Ectodermal cell (in vitro differentiated cells): ENCODE results near the gene C2CD4C.
"Not testable (repeated sequence)": the region's sequence is repeated elsewhere in the genome, so short reads cannot be mapped to it uniquely, and the experiment has no call there.

ENCODE experiments used
- H3K27ac ChIP-seq: 2 replicates; pipeline ENCODE4 v1.7.0; 2013; ENCODE audit warnings: mild to moderate bottlenecking, low read depth, low read length; ENCODE audit not compliant: insufficient read depth, poor library complexity, severe bottlenecking
- H3K27me3 ChIP-seq: 2 replicates; pipeline ENCODE4 v1.7.0; 2013; ENCODE audit warnings: mild to moderate bottlenecking, low read length; ENCODE audit not compliant: insufficient read depth, control insufficient read depth, poor library complexity, severe bottlenecking
- H3K36me3 ChIP-seq: one replicate; pipeline ENCODE4 v1.7.0; 2013; ENCODE audit warnings: low read length; ENCODE audit not compliant: control insufficient read depth, insufficient read depth
- H3K4me1 ChIP-seq: one replicate; pipeline ENCODE4 v1.7.0; 2013; ENCODE audit warnings: low read length; ENCODE audit not compliant: control insufficient read depth, insufficient read depth
- H3K4me3 ChIP-seq: 2 replicates; pipeline ENCODE4 v1.7.0; 2013; ENCODE audit warnings: low read depth, low read length, control low read depth; ENCODE audit not compliant: insufficient read depth
- H3K9me3 ChIP-seq: 2 replicates; pipeline ENCODE4 v1.7.0; 2013; ENCODE audit warnings: mild to moderate bottlenecking, low read length, moderate library complexity; ENCODE audit not compliant: control insufficient read depth
- WGBS, 2 experiments: methylation state at CpG; one replicate each; pipeline ENCODE4 v1.1.7; 2013; ENCODE audit warnings: missing lambda C conversion rate in 2 of 2; 5-methylcytosine and 5-hydroxymethylcytosine counted together

The C2CD4C gene

DNA sequence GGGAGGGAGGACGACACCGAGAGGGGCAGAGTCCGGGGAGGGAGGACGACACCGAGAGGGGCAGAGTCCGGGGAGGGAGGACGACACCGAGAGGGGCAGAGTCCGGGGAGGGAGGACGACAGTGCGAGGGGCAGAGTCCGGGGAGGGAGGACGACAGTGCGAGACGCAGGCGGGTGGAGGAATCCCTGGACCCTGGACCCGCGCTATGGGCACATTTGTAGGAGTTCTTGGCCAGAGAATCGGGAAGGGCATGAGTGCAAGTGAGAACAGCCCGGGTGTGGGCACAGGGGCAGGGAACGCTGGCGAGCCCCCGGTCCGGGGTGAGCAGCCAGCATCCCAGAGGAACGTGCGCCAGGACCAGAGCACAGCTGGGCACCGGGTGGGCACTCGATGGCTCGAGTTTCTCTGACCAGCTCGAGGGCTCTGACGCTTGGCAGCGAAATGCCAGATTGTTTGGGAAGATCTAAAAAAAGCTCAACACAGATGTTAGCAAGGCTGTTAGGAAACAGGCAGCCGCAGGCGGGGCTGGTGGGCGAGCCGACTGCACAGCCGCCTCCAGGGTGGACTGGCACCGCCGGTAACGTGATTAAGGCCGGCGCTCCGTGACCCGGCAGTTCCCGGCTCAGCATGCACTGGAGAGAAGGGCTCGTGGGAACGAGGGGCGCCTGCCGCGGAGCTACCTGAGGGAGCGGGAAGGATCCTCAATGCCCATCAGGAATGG lies 17.9 kb upstream of the C2CD4C start:
- Histone ChIP-seq H3K27me3 (no peaks in the 10 kb centered on the region), H3K9me3 (no peaks in the 10 kb centered on the region), H3K36me3 (no peaks in the 10 kb centered on the region), H3K4me1 (peaks cover 5% of the 10 kb centered on the region), H3K27ac (no peak overlapping the region), H3K4me3 (no peak overlapping the region)
- 89 to 90% methylated on average over 47 to 48 of the region's 51 CpGs for WGBS, 2 experiments

DNA sequence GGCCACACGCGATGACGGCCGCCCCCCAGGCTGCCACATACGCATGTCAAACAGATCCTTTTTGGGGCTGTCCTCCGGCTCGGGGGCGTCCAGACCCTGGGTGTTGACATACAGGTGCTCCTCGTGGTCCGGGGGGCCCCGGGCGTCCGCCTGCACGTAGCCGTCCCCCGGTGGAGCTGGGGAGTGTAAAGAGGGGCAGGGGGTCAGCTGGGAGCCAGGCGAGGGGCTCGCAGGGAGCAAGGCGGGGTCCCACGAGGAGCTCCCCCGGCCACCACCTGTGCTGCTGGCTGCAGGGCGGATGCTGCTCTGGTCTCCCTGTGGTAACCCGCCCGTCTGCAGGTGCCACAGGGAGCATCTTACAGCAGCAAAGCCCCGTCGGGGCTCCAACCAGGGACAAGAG lies 16.1 kb upstream of the C2CD4C start:
- no peaks in the 10 kb centered on the region for H3K9me3 ChIP-seq
- H3K27me3 ChIP-seq, result no peaks in the 10 kb centered on the region
- no peaks in the 10 kb centered on the region for H3K36me3 ChIP-seq
- 94% methylated on average over 26 of the region's 26 CpGs for WGBS, 2 experiments
- H3K4me3 ChIP-seq, result no peak overlapping the region
- H3K27ac ChIP-seq, result no peak overlapping the region
- H3K4me1 ChIP-seq, result peaks cover 5% of the 10 kb centered on the region

DNA sequence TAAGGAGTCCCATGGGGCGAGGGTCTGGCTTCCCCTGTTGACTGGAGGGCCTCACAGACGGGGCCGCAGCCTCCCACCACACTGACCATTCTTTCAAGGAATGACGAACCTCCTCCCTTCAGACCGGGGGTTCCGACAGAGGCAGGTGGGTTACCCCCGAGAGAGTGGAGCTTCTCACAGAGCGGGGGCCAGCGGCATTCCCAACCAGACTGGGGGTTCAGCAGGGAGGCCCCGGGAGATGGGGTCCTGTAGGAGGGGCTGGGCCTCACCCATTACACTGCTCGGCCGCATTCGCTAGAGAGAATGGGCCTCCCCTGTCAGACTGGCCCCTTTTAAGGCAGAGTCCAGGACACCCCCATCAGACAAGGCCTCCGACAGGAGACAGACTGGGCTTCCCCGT lies 15.6 kb upstream of the C2CD4C start:
- 92 to 96% methylated on average over 15 of the region's 15 CpGs for WGBS, 2 experiments
- Histone ChIP-seq H3K27me3 (no peaks in the 10 kb centered on the region), H3K27ac (no peak overlapping the region), H3K4me3 (no peak overlapping the region), H3K9me3 (no peaks in the 10 kb centered on the region), H3K4me1 (peaks cover 5% of the 10 kb centered on the region), H3K36me3 (no peaks in the 10 kb centered on the region)

DNA sequence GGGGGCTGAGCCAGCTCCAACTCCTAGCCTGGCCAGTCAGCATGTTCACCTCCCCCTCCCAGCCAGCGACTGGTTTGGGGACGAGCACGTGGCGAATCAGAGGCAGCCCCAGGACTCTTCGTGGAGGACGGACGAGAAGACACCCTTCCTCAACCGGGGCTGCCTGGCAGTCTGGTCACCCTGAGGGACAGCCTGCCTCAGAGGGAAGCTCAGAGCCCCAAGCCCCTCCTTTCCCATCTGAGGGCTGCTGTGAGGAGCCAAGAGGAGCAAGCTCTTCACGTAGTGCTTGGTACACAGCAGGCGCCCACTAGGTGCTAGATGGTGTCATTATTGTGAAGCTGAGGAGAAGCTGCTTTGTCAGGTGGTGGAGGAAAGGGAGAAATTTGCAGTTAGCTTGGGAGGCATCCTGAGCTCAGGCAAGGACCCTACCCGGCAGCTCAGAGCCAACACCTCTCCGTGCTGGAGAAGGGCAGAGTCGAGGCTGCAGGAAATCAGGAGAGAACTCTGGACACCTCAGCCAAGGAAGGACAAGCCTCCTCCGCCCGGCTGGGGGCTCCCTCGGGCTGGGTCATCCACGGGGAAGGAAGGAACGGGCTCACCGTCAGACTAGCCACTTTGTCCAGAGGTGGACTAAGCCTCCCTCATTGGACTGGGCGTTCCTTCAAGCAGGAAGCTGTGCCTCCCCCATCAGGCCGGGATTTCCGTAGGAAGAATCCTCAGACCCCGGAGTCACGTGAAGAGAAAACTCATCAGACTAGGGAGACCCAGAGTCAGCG lies 14.9 kb upstream of the C2CD4C start:
- Histone ChIP-seq H3K4me1 (peaks cover 5% of the 10 kb centered on the region), H3K9me3 (no peaks in the 10 kb centered on the region), H3K27me3 (no peaks in the 10 kb centered on the region), H3K27ac (no peak overlapping the region), H3K36me3 (no peaks in the 10 kb centered on the region), H3K4me3 (no peak overlapping the region)
- 87 to 89% methylated on average over 25 of the region's 25 CpGs for WGBS, 2 experiments

DNA sequence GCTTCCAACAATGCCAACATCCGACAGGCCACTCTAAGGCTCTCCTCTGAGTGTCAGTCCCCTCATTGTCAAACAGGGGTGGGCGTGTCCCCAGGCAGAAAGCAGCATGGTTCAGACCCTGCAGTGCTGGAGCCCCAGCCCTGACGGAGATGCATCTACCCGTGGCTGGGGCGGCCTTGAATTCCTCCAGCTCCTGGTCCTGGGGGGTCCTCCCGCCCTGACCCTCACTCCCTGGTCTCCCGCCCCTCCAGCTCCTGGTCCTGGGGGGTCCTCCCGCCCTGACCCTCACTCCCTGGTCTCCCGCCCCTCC lies 13.9 kb upstream of the C2CD4C start:
- H3K27me3 ChIP-seq, H3K4me3 ChIP-seq, H3K9me3 ChIP-seq, H3K36me3 ChIP-seq, H3K27ac ChIP-seq: not testable (repeated sequence)
- H3K4me1 ChIP-seq, result peaks cover 12% of the 10 kb centered on the region
- WGBS, 2 experiments, result 53 to 68% methylated on average over 6 to 7 of the region's 9 CpGs

DNA sequence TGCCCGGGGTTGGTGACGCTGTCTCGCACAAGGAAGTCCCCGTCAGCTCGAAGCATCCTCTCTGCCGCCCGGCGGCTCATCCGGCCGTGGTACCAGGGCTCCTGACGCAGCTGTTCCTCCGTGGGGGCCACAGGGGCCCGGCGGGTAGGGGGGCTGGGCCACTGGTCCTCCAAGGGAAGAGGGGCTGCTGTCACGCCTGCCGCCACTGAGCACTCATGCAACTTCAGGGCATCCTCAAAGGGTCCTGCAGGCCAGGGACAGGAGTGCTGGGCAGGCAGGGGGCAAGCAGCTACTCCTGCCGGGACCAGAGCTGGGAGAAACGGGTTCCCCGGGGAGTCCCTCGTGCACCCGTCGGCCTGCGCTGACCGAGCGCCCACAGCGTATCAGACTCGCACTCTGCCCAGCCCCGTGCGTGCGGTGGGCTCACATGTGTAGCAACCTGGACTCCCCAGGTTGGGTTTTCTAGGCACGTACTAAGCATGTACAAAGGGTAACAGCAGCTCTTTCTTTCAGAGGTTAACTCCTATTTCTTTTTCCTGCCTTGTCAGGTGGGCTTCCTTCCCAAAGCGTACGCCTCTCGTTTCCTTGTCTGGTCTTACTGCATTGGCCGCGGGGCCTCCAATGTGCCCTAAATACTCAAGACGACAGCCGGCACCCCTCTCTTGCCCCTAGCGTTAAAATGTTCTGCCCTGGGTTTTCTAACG lies 13.4 kb upstream of the C2CD4C start:
- Histone ChIP-seq H3K27ac (no peak overlapping the region), H3K9me3 (no peaks in the 10 kb centered on the region), H3K27me3 (no peaks in the 10 kb centered on the region), H3K4me3 (no peak overlapping the region), H3K36me3 (no peaks in the 10 kb centered on the region), H3K4me1 (peaks cover 17% of the 10 kb centered on the region)
- 76% methylated on average over 40 of the region's 40 CpGs for WGBS, 2 experiments

DNA sequence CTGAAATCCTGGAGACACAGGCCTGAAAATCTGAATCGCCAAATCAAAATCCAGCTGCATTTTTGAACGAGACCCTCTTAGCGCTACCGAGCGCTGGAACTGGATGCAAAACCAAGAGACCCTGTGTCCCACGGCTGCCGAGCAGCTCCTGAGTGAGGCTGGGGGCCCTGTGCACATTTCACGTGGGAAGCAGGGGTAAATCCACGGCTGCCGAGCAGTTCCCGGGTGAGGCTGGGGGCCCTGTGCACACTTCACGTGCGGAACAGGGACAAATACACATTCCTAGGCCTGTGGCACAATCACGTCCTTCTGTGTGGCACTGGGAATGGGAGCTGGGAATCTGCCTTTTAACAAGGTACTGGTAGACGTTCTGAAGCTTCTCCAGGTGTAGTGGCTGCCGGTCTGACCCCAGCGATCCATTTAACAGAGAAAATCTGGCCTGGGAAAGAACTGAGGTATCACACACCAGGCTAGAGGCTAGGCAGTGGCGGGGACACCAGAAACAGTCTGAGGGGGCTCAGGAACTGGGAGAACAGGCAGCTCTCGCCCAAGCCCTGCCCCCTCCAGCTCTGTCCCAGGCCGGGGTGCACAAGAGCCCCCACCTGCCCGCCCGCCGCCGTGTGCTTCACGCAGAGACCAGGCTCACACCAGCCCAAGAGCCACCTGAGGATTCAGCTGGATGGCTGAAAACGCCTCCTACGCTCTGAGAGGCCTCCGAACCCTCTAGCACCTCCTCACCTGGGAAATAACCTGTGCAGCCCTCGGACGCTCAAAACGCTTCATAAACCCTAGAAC lies 11.0 kb upstream of the C2CD4C start:
- 92 to 93% methylated on average over 31 of the region's 31 CpGs for WGBS, 2 experiments
- no peaks in the 10 kb centered on the region for H3K36me3 ChIP-seq
- no peak overlapping the region for H3K27ac ChIP-seq
- no peak overlapping the region for H3K4me3 ChIP-seq
- H3K4me1 ChIP-seq, result peaks cover 24% of the 10 kb centered on the region
- H3K9me3 ChIP-seq, result no peaks in the 10 kb centered on the region
- no peaks in the 10 kb centered on the region for H3K27me3 ChIP-seq

DNA sequence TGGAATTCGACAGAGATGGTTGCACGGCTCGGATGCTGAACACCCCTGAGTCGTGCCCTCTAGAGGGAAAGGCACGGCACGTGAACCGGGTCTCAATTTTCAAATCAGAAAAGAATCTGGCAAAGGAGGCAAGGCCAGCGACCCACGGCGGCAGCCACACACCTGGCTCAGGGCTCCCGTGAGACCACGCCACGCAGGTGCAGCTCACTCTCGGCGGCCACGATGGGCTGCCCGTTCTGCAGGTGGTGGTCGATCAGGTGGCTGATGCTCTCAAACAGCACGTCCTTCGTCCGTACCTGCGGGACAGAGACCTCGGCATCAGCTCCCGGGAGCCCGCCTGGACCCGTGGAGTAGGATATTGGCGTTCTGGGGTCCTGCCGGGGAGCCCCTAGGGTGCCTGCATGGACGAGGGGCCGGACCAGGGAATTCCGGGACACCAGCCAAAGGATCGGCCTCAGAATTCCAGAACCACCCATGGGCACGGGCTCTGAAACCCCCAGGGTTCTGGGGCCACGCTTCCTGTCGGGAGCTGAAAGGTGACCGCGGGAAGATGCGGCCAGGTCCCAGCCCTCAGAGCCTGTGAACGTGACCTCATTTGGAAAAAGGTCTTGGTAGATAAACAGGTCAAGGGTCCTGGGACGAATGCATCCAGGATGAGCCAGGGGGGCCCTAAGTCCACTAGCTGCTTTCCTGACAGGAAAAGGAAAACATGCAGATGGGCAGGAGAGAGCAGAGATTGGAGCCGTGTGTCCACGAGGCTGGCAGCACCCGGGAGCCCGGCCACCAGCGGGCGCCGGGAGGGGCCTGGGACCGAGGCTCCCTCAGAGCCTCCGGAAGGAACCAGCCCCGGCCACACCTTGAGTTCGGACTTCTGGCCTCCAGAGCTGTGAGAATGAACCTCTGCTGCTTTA lies 10.1 kb upstream of the C2CD4C start:
- Histone ChIP-seq H3K4me3 (no peak overlapping the region), H3K27ac (no peak overlapping the region), H3K36me3 (no peaks in the 10 kb centered on the region), H3K4me1 (peaks cover 24% of the 10 kb centered on the region), H3K27me3 (no peaks in the 10 kb centered on the region), H3K9me3 (no peaks in the 10 kb centered on the region)
- WGBS, 2 experiments, result 92 to 93% methylated on average over 51 of the region's 51 CpGs

DNA sequence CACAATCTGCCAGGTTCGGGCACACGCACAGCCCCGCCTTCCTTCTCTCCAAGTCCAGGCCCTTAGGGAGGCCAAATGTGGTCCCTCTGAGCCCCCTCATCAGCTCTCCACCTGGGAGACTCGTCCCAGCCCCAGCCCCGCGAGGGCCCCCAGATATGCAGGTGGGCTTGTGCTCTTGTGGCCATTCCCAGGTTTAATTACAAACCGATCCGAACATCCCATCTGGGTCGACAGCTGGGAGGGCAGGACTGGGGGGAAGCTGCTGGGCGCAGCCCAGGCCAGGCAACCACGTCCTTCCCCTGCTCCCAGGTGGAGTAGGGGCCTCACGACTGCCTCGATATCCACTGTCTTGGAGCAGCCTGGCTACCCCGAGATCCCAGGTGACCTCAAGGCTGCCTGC lies 7.5 kb upstream of the C2CD4C start:
- Histone ChIP-seq H3K4me3 (no peak overlapping the region), H3K36me3 (no peaks in the 10 kb centered on the region), H3K4me1 (peaks cover 41% of the 10 kb centered on the region), H3K27ac (no peak overlapping the region), H3K27me3 (no peaks in the 10 kb centered on the region), H3K9me3 (no peaks in the 10 kb centered on the region)
- 93 to 94% methylated on average over 14 of the region's 14 CpGs for WGBS, 2 experiments
